ENCODE data around the gene ATRN. TPM values are rescaled to one million over a fixed set of nuclear protein-coding genes. Genes with fewer than 3 reads are reported as not detected.

The ATRN gene
- total and polyA plus RNA-seq, 2 of the 8 experiments (the other 6 are each of a cell fraction or from before 2014, with no cell fraction given), result 12.0 to 17.4 TPM

GRCh38 chr20:3613821-3614440 lies 143.1 kb downstream of the ATRN start:
- DNase-seq (ENCODE audit: low read depth in 1 of 2, low spot score in 2 of 2) (no peak), FAIRE-seq (no peak)
- 84% methylated on average over 9 of the region's 9 CpGs; no CpG with 5 or more reads in 1 of the 2 experiments for WGBS, 2 experiments (ENCODE audit: extremely low coverage in 1 of 2, insufficient coverage in 1 of 2, insufficient read length in 1 of 2, insufficient replicate concordance in 2 of 2, low coverage in 1 of 2, low lambda C conversion rate in 2 of 2, missing lambda C conversion rate in 1 of 2)
- Histone ChIP-seq H3K9me3 (ENCODE audit: insufficient read depth in 2 of 2, low read depth in 1 of 2, low read length in 1 of 2) (no peaks in the 10 kb centered on the region), H2BK20ac (ENCODE audit: low read length) (no peak overlapping the region), H3K4me3 (ENCODE audit: extremely low read depth in 1 of 4, insufficient read depth in 2 of 4, low read depth in 3 of 4, low read length in 4 of 4) (no peak overlapping the region), H3K79me1 (ENCODE audit: low read depth, low read length) (no peaks in the 10 kb centered on the region), H3K27ac (ENCODE audit: low read depth, low read length) (no peak overlapping the region), H3K23me2 (ENCODE audit: low read depth, low read length) (no peaks in the 10 kb centered on the region), H3K56ac (replicated peaks; ENCODE audit: insufficient read length, low read depth, low read length) (no peak overlapping the region), H3K4ac (replicated peaks; ENCODE audit: insufficient read length, low read depth, low read length) (no peak overlapping the region), H2AK5ac (ENCODE audit: low read depth, low read length) (no peak overlapping the region), H2AFZ (ENCODE audit: low read length) (no peak overlapping the region), H3K23ac (ENCODE audit: insufficient read length) (no peak overlapping the region), H2BK120ac (replicated peaks; ENCODE audit: low read depth, low read length) (no peak overlapping the region), H4K91ac (replicated peaks; ENCODE audit: insufficient read length, low read length) (no peak overlapping the region), H2BK15ac (ENCODE audit: low read length) (no peak overlapping the region), H3K4me1 (replicated peaks in 1 of 4; ENCODE audit: control insufficient read depth in 3 of 4, insufficient read depth in 4 of 4, low read length in 3 of 4) (no peaks in the 10 kb centered on the region), H2BK5ac (ENCODE audit: low read depth, low read length) (no peak overlapping the region), H3K18ac (ENCODE audit: extremely low read depth, low read length) (no peak overlapping the region), H4K20me1 (replicated peaks in 1 of 2; ENCODE audit: control insufficient read depth in 1 of 2, insufficient read depth in 2 of 2, low read length in 2 of 2) (no peaks in the 10 kb centered on the region), H3K79me2 (ENCODE audit: control insufficient read depth in 1 of 2, insufficient read depth in 2 of 2, low read length in 2 of 2) (no peaks in the 10 kb centered on the region), H3K9ac (replicated peaks in 1 of 4; ENCODE audit: extremely low read depth in 1 of 4, low read depth in 3 of 4, low read length in 3 of 4) (no peak overlapping the region), H3K4me2 (ENCODE audit: insufficient read depth in 1 of 2, low read depth in 2 of 2, low read length in 2 of 2) (no peak overlapping the region), H3K14ac (ENCODE audit: insufficient read length) (no peak overlapping the region), H3K27me3 (replicated peaks in 1 of 4; ENCODE audit: control insufficient read depth in 3 of 4, extremely low read depth in 1 of 4, insufficient read depth in 3 of 4, low read length in 3 of 4) (no peaks in the 10 kb centered on the region), H2BK12ac (ENCODE audit: low read depth, low read length) (no peak overlapping the region), H3K36me3 (ENCODE audit: control insufficient read depth in 2 of 4, insufficient read depth in 4 of 4, low read length in 3 of 4) (no peaks in the 10 kb centered on the region), H4K5ac (ENCODE audit: insufficient read length, low read depth, low read length) (no peak overlapping the region), H4K8ac (ENCODE audit: extremely low read depth, insufficient read depth, low read length) (no peak overlapping the region)
- CTCF ChIA-PET (ENCODE audit: partially characterized antibody), result interaction anchor here (0.8 to 2.8 kb wide), 8 partner anchors 10 to 139 kb away, joined by 3 to 11 read pairs (median 4); no protein-coding TSS in a partner anchor
- POLR2A ChIA-PET (ENCODE audit: partially characterized antibody), result no interaction called here
- TF ChIP-seq MAX (IDR thresholded peaks at IDR 0.05) (no peak), BRCA1 (IDR thresholded peaks at IDR 0.05; ENCODE audit: low read depth, low read length) (no peak), TBP (IDR thresholded peaks at IDR 0.05; ENCODE audit: low read depth, low read length) (no peak), SRF (IDR thresholded peaks at IDR 0.05; ENCODE audit: low read depth, low read length) (no peak), KDM4A (IDR thresholded peaks at IDR 0.05; ENCODE audit: low read depth, low read length, severe bottlenecking) (no peak), ATF3 (IDR thresholded peaks at IDR 0.05; ENCODE audit: insufficient read depth, low read depth, low read length) (no peak), SAP30 (IDR thresholded peaks at IDR 0.05; ENCODE audit: insufficient read depth, insufficient replicate concordance, low read length) (no peak), CREB1 (IDR thresholded peaks at IDR 0.05) (no peak), CBX8 (IDR thresholded peaks at IDR 0.05; ENCODE audit: borderline replicate concordance, low read depth, low read length) (no peak), CHD2 (IDR thresholded peaks at IDR 0.05; ENCODE audit: low read length) (no peak), YY1 (IDR thresholded peaks at IDR 0.05; ENCODE audit: low read depth, low read length) (no peak), RFX5 (IDR thresholded peaks at IDR 0.05; ENCODE audit: borderline replicate concordance, low read depth, low read length) (no peak), NRF1 (IDR thresholded peaks at IDR 0.05; ENCODE audit: low read depth, low read length) (no peak)

Measured in H1 (cell line).